Muscle of leg (tissue), 16 donors: Measurements from ENCODE around the gene DKC1. TPM values are rescaled to one million over a fixed set of nuclear protein-coding genes. Genes with fewer than 3 reads are reported as not detected.

Experiments
- DNase-seq: peaks from one replicate; pipeline ENCODE4 v3.0.0; 2013
- H3K27ac ChIP-seq: one replicate; pipeline ENCODE4 v1.5.1; 2013; ENCODE audit warnings: mild to moderate bottlenecking, low read length, control low read depth
- H3K27me3 ChIP-seq: one replicate; pipeline ENCODE4 v1.6.1; 2013; ENCODE audit warnings: low read length; ENCODE audit not compliant: control insufficient read depth, insufficient read depth
- H3K36me3 ChIP-seq: one replicate; pipeline ENCODE4 v1.6.1; 2013; ENCODE audit warnings: low read length; ENCODE audit not compliant: control insufficient read depth, insufficient read depth
- H3K4me1 ChIP-seq: one replicate; pipeline ENCODE4 v1.6.1; 2013; ENCODE audit warnings: low read length; ENCODE audit not compliant: control insufficient read depth, insufficient read depth
- H3K4me3 ChIP-seq: one replicate; pipeline ENCODE4 v1.5.1; 2013; ENCODE audit warnings: low read length, control low read depth
- H3K9me3 ChIP-seq: replicated peaks from 2 replicates; pipeline ENCODE4 v1.6.1; 2013; ENCODE audit warnings: low read depth, low read length; ENCODE audit not compliant: control insufficient read depth
- WGBS: methylation state at CpG from one replicate; pipeline ENCODE4 v1.1.5; 2013; ENCODE audit warnings: missing lambda C conversion rate; ENCODE audit not compliant: insufficient coverage; 5-methylcytosine and 5-hydroxymethylcytosine counted together
- long read RNA-seq, 11 donors: transcript quantifications; one replicate each; lab custom pipeline, GENCODE V29; 2026
- polyA plus RNA-seq, 8 donors: library from polyadenylated mRNA; unstranded; fragments of 120-200 nt; gene quantifications; one replicate each; pipeline versions ENCODE4 v1.2.1 to v1.2.3, GENCODE V29; 2013; ENCODE audit warnings: inconsistent platforms in 1 of 8, low replicate concordance in 1 of 8; ENCODE audit not compliant: insufficient read length in 8 of 8, insufficient read depth in 1 of 8
- total RNA-seq: library from RNA; stranded (reverse); fragments of 120-200 nt; gene quantifications from one replicate; pipeline ENCODE4 v1.2.4, GENCODE V29; 2013

Gene DKC1
- total RNA-seq = 22.8 TPM
- polyA plus RNA-seq = 10 to 100 TPM; 33.1 to 44.2 (median 38.8) TPM
- long read RNA-seq, donor 1, partial matches to known transcripts = 0 of 2 reads
- long read RNA-seq, donor 1, other reads (novel, unspliced or antisense) = 0 of 2 reads
- long read RNA-seq, donor 2, partial matches to known transcripts = 0 of 2 reads
- long read RNA-seq, donor 2, other reads (novel, unspliced or antisense) = 0 of 2 reads
- long read RNA-seq, donor 3, transcript DKC1-201 (15 exons, 2,577 nt) = major isoform, 5 of 5 reads
- long read RNA-seq, donor 3, partial matches to known transcripts = 0 of 5 reads
- long read RNA-seq, donor 3, other reads (novel, unspliced or antisense) = 0 of 5 reads
- long read RNA-seq, donor 4, transcript DKC1-201 (15 exons, 2,577 nt) = major isoform, 5 of 6 reads
- long read RNA-seq, donor 4, partial matches to known transcripts = 0 of 6 reads
- long read RNA-seq, donor 4, other reads (novel, unspliced or antisense) = 0 of 6 reads
- long read RNA-seq, donor 5, transcript DKC1-201 (15 exons, 2,577 nt) = major isoform, 15 of 65 reads
- long read RNA-seq, donor 5, partial matches to known transcripts = 47 of 65 reads
- long read RNA-seq, donor 5, other reads (novel, unspliced or antisense) = 0 of 65 reads
- long read RNA-seq, donor 6, transcript DKC1-201 (15 exons, 2,577 nt) = major isoform, 8 of 12 reads
- long read RNA-seq, donor 6, partial matches to known transcripts = 0 of 12 reads
- long read RNA-seq, donor 6, other reads (novel, unspliced or antisense) = 0 of 12 reads
- long read RNA-seq, donor 7, partial matches to known transcripts = 5 of 10 reads
- long read RNA-seq, donor 7, other reads (novel, unspliced or antisense) = 0 of 10 reads
- long read RNA-seq, donor 8, partial matches to known transcripts = 0 of 4 reads
- long read RNA-seq, donor 8, other reads (novel, unspliced or antisense) = 0 of 4 reads
- long read RNA-seq, donor 9, transcript DKC1-201 (15 exons, 2,577 nt) = major isoform, 5 of 7 reads
- long read RNA-seq, donor 9, partial matches to known transcripts = 0 of 7 reads
- long read RNA-seq, donor 9, other reads (novel, unspliced or antisense) = 0 of 7 reads
- long read RNA-seq, donor 10, transcript DKC1-201 (15 exons, 2,577 nt) = major isoform, 5 of 46 reads
- long read RNA-seq, donor 10, partial matches to known transcripts = 40 of 46 reads
- long read RNA-seq, donor 10, other reads (novel, unspliced or antisense) = 0 of 46 reads
- long read RNA-seq, donor 11, transcript DKC1-201 (15 exons, 2,577 nt) = major isoform, 6 of 9 reads
- long read RNA-seq, donor 11, partial matches to known transcripts = 0 of 9 reads
- long read RNA-seq, donor 11, other reads (novel, unspliced or antisense) = 0 of 9 reads

DNA sequence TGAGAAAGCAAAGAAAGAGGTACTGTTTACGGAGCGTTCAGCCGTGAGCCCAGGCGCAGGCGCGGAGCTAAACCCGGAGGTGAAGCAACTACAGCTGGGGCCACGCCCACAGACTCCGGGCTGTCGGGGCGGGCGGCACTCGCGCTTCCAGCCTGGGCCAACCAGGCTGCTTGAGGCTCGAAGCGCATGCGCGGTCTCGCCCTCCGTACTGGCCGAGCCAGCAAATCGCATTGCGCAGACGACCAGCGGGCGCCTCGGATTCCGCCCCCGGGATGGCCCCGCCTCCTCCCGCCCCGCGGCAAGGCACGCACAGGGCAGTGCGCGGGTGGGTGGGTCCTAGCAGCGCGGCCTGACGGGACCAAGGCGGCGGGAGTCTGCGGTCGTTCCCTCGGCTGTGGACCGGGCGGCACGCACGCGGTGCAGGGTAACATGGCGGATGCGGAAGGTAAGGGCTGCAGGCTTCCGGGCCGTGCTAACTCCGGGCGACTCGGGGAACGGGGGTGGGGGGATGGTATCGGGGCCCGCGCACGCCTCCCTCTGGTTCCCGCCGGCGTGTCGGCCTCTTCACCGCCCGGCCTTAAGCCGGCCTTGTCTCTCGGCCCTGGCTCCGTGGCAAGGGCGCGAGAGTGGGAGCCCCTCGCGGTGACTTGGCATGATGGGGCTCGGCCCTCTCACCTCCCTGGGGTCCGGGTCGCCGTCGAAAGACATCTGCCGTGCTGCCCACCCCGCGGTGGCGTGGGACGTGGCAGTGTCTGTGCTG is at the start of gene DKC1:
Gene DKC1, plus strand, starts transcription at position 328 of the 760 bp plus-strand sequence. Its CDS starts 102 bp downstream, at position 430.
- Histone ChIP-seq H3K27me3 (no peaks in the 10 kb centered on the region), H3K4me1 (peaks cover 11% of the 10 kb centered on the region), H3K27ac (peak within 1 kb of the TSS; percentile 85), H3K36me3 (peaks cover 21% of the 10 kb centered on the region), H3K4me3 (peak within 1 kb of the TSS; percentile 71), H3K9me3 (no peaks in the 10 kb centered on the region)
- 37% methylated on average over 84 of the region's 84 CpGs for WGBS
- peak; percentile 98 for DNase-seq

DNA sequence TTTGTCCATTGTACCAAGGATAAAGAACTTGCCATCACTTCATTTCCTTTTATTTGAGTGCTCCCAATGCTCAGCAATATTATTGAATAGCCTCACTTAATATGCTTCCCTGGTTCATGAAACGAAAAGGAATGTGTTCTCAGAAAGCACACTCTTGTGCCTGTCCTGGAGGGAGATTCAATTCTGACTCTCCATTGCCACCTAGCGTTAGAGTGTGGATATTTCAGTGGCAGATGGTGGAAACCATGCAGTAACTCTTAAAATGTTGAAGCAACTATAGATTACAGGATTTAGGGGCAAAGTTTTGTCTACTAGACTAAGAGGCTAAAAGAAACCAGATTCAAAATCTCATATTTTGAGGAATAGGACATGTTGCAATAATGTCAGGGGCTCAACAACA is 47.7 kb upstream of the DKC1 start:
- Histone ChIP-seq H3K4me3 (no peak overlapping the region), H3K9me3 (no peaks in the 10 kb centered on the region), H3K27ac (no peak overlapping the region), H3K4me1 (peaks cover 5% of the 10 kb centered on the region), H3K27me3 (no peaks in the 10 kb centered on the region), H3K36me3 (peaks cover 7% of the 10 kb centered on the region)
- WGBS = no CpG with 5 or more reads among the region's 2 CpGs
- DNase-seq = peak; percentile 79

- no peaks in the 10 kb centered on the region for H3K27me3 ChIP-seq
- H3K9me3 ChIP-seq = no peaks in the 10 kb centered on the region
- WGBS = 84% methylated on average over 5 of the region's 5 CpGs
- no peak overlapping the region for H3K4me3 ChIP-seq
- DNase-seq = no peak
- H3K27ac ChIP-seq = no peak overlapping the region
- peaks cover 5% of the 10 kb centered on the region for H3K4me1 ChIP-seq
- H3K36me3 ChIP-seq = peaks cover 7% of the 10 kb centered on the region
Observed at GRCh38 chrX:154715825-154716224, 46.8 kb upstream of the DKC1 start.

DNA sequence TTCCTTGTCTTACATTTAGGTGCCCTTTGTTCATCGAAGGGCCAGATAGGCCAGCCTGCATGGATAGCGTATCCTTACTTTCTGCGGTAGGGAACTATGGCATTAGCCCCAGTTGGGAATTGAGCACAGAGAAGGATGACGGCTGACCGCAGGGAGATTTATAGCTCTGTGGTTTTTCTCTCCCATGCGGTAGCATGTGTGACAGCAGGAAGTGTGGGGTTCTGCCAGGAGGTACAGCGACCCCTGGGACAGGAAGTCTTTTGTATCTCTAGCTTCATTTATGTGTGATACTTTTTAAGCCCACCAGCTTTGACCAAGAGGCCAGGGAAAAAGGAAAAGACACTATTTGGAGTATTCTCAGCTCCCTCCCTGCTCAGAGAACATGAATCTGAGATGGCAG is 44.8 kb upstream of the DKC1 start:
- 54% methylated on average over 3 of the region's 7 CpGs for WGBS
- no peaks in the 10 kb centered on the region for H3K9me3 ChIP-seq
- peak; percentile 38 for DNase-seq
- no peak overlapping the region for H3K27ac ChIP-seq
- H3K4me1 ChIP-seq = peaks cover 5% of the 10 kb centered on the region
- H3K36me3 ChIP-seq = no peaks in the 10 kb centered on the region
- H3K27me3 ChIP-seq = no peaks in the 10 kb centered on the region
- no peak overlapping the region for H3K4me3 ChIP-seq

DNA sequence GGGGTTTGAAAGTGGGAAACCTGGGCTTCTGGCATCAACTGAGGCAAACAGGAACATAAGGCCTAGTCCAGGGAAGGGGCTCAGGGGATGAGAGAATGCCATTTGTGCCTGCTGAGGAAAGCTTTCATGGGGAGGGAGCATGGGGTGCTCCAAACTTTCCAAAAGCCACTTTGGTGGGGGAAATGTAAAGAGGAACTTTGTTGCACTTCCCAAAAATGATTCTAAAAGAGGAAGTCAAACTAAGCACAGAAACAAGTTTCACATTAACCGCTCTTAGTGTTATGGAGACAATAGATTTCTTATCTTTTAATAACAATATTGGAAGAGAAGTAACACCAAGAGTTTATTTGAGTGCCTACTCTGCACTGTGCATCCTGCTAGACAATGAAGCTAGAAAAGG is 44.0 kb upstream of the DKC1 start:
- no CpG with 5 or more reads among the region's 1 CpG for WGBS
- DNase-seq = peak; percentile 51
- H3K4me1 ChIP-seq = peaks cover 5% of the 10 kb centered on the region
- H3K9me3 ChIP-seq = no peaks in the 10 kb centered on the region
- no peaks in the 10 kb centered on the region for H3K36me3 ChIP-seq
- no peaks in the 10 kb centered on the region for H3K27me3 ChIP-seq
- peak overlapping the region; percentile 51 for H3K27ac ChIP-seq
- H3K4me3 ChIP-seq = no peak overlapping the region

GRCh38 chrX:154719132-154719675 is 43.5 kb upstream of the DKC1 start:
- Histone ChIP-seq H3K27me3 (no peaks in the 10 kb centered on the region), H3K27ac (peak overlapping the region; percentile 51), H3K4me3 (no peak overlapping the region), H3K9me3 (no peaks in the 10 kb centered on the region), H3K36me3 (no peaks in the 10 kb centered on the region), H3K4me1 (peaks cover 5% of the 10 kb centered on the region)
- 76% methylated on average over 4 of the region's 6 CpGs for WGBS
- DNase-seq = peak; percentile 40

GRCh38 chrX:154720067-154720466 is 42.6 kb upstream of the DKC1 start:
- Histone ChIP-seq H3K9me3 (no peaks in the 10 kb centered on the region), H3K36me3 (no peaks in the 10 kb centered on the region), H3K27me3 (no peaks in the 10 kb centered on the region), H3K4me3 (no peak overlapping the region), H3K27ac (no peak overlapping the region), H3K4me1 (peaks cover 5% of the 10 kb centered on the region)
- DNase-seq = no peak
- WGBS = no CpG with 5 or more reads among the region's 4 CpGs

DNA sequence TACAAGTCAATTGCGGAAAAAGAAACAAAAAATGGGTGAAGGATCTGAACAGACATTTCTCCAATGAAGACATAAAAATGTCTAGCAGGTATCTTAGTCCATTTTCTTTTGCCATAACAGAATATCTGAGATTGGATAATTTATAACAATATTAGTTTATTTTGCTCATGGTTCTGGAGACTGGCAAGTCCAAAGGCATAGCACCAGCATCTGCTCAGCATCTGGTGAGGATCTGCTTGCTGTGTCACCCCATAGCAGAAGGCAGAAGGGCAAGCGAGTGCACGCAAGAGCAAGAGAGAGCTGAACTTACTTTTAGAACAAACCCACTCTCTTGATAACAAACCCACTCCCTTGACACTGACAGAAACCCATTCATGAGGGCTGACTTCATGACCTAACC is 41.5 kb upstream of the DKC1 start:
- H3K27me3 ChIP-seq = no peaks in the 10 kb centered on the region
- H3K27ac ChIP-seq = no peak overlapping the region
- no peak overlapping the region for H3K4me3 ChIP-seq
- DNase-seq = no peak
- 93% methylated on average over 2 of the region's 3 CpGs for WGBS
- H3K9me3 ChIP-seq = no peaks in the 10 kb centered on the region
- H3K36me3 ChIP-seq = no peaks in the 10 kb centered on the region
- peaks cover 5% of the 10 kb centered on the region for H3K4me1 ChIP-seq
